ENCODE results near the gene GLT8D1.
A peak's percentile ranks its signal among the peaks of the same experiment; 100 is the strongest.

Gene GLT8D1

GRCh38 chr3:52712291-52713212 lies 7.0 kb upstream of the GLT8D1 start:
- DNase-seq (ENCODE audit: low spot score) = no peak

- DNase-seq (ENCODE audit: low spot score) = no peak
Observed at GRCh38 chr3:52710512-52710911, 4.9 kb upstream of the GLT8D1 start.

- DNase-seq (ENCODE audit: low spot score) = no peak
Observed at GRCh38 chr3:52707585-52707984, 2.0 kb upstream of the GLT8D1 start.

GRCh38 chr3:52705438-52705687 lies 228 bp downstream of the GLT8D1 start:
- no peak for DNase-seq (ENCODE audit: low spot score)

- DNase-seq (ENCODE audit: low spot score) = peak; percentile 51
Observed at GRCh38 chr3:52704611-52705437, 767 bp downstream of the GLT8D1 start.

GRCh38 chr3:52703341-52703740 lies 2.2 kb downstream of the GLT8D1 start:
- no peak for DNase-seq (ENCODE audit: low spot score)

GRCh38 chr3:52697632-52697965 lies 8.0 kb downstream of the GLT8D1 start:
- DNase-seq (ENCODE audit: low spot score) = no peak

GRCh38 chr3:52696830-52697631 lies 8.6 kb downstream of the GLT8D1 start:
- no peak for DNase-seq (ENCODE audit: low spot score)

- DNase-seq (ENCODE audit: low spot score) = no peak
Observed at GRCh38 chr3:52695798-52696671, 9.6 kb downstream of the GLT8D1 start.

- no peak for DNase-seq (ENCODE audit: low spot score)
Observed at GRCh38 chr3:52694528-52695189, 10.9 kb downstream of the GLT8D1 start.

- DNase-seq (ENCODE audit: low spot score) = no peak
Observed at GRCh38 chr3:52693071-52693470, 12.5 kb downstream of the GLT8D1 start.

- DNase-seq (ENCODE audit: low spot score) = no peak
Observed at GRCh38 chr3:52690560-52690959, 15.0 kb downstream of the GLT8D1 start.

- no peak for DNase-seq (ENCODE audit: low spot score)
Observed at GRCh38 chr3:52689151-52689550, 16.4 kb downstream of the GLT8D1 start.

GRCh38 chr3:52688266-52688665 lies 17.3 kb downstream of the GLT8D1 start:
- DNase-seq (ENCODE audit: low spot score) = no peak

GRCh38 chr3:52685709-52686691 lies 19.6 kb downstream of the GLT8D1 start, which contains the start of the genes GNL3 and PBRM1:
TSS of gene GNL3 (plus strand) at chr3:52686032. CDS start at chr3:52686093, 61 bp downstream.
TSS of gene PBRM1 (minus strand) at chr3:52685913.
- DNase-seq (ENCODE audit: low spot score) = peak; percentile 96

- DNase-seq (ENCODE audit: low spot score) = peak; percentile 95
Observed at GRCh38 chr3:52685285-52685708, 20.3 kb downstream of the GLT8D1 start.

- no peak for DNase-seq (ENCODE audit: low spot score)
Observed at GRCh38 chr3:52684184-52684583, 21.4 kb downstream of the GLT8D1 start.

GRCh38 chr3:52683611-52684010 lies 22.0 kb downstream of the GLT8D1 start:
- DNase-seq (ENCODE audit: low spot score) = no peak

GRCh38 chr3:52682016-52682415 lies 23.6 kb downstream of the GLT8D1 start:
- peak; percentile 73 for DNase-seq (ENCODE audit: low spot score)

- DNase-seq (ENCODE audit: low spot score) = no peak
Observed at GRCh38 chr3:52681596-52681995, 24.0 kb downstream of the GLT8D1 start.

All from GM03348 (cell line).